Measurements from ENCODE around the gene UBE3D.
"Not testable (repeated sequence)": the region's sequence is repeated elsewhere in the genome, so short reads cannot be mapped to it uniquely, and the experiment has no call there.

Gene UBE3D

DNA sequence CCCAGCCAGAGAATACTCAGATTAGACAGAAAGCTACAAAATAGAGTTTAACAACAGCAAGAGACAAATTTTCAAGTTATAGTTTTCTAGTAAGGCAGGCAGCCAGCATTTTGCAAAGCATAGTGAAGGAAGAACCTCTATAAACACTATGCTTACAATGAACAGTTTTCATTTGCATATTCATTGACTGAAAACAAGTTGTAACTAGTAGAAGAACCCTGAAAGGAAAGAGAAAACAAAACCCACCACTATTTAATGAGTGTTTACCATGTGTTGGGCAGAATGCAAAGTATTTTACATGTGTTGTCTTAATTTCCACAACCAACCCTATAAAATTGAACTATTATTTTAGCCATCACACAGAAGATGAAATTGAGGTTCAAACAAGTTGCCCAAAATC, 196.1 kb downstream of the UBE3D start:
- no peak for DNase-seq (ENCODE audit: low spot score)

DNA sequence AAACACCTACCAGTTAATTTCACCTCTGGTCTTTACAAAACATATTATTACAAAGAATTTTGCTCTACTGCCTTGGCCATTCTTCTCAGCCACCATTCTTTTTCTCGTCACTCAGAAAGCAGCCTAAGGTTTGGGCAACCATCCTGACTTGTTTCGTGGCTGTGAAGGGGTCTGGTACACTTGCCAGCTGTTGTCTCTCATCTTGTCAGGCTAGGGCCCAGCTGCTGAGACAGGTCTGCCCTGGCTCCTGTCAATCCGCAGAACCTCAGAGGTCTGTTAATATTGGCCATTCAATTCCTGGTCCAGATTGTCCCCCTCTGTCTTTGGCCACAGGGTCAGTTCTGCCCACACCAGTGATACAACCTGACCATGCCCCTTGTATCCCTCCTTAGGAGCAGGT, 197.7 kb downstream of the UBE3D start:
- DNase-seq (ENCODE audit: low spot score), result no peak

DNA sequence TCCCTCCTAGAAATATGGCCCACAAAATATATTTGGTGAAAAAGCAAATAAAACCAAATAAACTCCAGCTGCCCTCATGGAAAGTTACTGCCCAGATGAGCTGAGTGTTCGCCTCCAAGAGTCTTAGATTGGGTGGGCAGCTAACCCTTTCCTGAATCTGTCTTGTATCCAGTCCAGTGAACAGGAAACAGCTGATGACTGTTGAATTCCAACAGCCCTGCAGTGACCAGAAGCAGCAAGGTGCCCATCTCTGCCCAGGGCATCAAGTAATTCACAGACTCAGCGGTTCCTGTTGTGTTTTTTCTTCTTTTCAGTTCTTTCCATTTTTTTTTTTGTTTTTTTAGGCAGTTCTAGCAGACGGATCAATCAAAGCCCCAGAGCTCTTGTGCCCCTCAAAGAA, 199.2 kb downstream of the UBE3D start:
- no peak for DNase-seq (ENCODE audit: low spot score)

DNA sequence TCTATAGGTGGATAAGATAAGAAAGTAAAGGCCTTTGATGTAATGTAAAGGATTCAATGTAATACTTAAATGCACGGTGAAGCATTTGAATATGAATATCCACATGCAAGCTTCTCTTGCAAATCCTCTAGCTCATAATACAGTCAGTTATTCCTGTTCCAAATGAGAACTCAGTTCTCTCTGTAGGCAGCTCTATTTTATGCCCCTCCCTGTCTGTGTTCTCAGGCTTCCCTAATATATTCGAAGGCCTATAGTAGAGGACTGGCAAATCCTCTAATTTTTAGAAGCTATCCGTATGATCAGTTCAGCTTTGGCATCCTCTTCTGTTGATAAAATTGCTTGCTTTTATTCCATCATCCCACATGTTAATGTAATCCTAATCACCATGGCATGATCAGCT, 200.2 kb downstream of the UBE3D start:
- no peak for DNase-seq (ENCODE audit: low spot score)

DNA sequence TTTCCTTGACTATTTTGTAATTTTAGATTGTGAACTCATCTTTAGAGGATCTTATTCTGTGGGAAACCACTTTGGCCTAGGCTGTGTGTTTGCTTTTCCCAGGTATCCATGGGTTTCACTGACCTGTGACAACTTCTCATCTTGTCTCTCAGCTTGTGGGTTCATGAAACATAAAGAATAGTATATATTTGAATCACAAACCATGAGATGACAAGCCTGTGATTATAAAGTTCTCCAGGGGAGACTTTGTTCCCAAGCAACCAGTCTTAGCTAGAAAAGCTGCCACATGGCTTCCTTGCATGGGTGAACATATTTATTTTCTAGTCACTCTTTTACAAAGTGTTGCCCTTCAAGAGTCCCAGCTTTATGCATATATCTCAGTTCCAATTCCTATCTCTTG, 201.9 kb downstream of the UBE3D start:
- no peak for DNase-seq (ENCODE audit: low spot score)

DNA sequence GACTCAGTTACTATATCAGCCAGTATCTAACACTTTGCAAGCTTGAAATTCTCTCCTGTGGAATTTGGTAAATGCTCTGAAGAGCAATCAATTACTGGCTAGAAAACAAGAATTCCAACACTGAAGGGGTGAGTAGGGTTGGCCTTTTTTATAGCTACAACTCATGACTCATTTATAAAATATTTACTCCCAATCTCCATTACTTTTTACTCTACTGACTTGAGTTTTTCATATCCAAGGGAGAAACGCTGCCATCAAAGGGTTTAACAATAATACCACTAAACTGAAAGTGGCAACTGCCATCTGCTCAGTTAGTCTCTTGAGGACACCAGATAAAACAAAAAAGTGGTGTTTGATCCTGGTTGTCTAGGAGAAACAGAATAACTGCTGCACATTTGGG, 203.1 kb downstream of the UBE3D start:
- no peak for DNase-seq (ENCODE audit: low spot score)

DNA sequence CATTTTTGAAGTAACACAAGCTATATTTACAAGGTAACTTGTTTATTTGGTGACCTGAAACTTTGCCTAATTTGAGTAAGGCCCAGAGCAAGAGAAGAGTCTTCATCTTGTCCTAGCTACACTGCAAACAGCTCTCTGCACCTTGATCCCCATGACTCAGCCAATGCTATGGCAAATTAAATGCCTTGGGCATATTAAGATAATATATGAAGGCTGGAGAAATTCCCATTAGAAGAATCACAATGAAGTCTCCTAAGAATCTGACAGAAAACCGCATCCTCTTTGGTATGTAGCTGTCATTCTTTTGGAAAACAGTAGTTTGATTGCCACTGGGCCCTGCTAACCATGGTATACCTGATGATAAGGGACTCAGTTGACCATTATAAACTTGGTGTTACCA, 204.5 kb downstream of the UBE3D start:
- no peak for DNase-seq (ENCODE audit: low spot score)

DNA sequence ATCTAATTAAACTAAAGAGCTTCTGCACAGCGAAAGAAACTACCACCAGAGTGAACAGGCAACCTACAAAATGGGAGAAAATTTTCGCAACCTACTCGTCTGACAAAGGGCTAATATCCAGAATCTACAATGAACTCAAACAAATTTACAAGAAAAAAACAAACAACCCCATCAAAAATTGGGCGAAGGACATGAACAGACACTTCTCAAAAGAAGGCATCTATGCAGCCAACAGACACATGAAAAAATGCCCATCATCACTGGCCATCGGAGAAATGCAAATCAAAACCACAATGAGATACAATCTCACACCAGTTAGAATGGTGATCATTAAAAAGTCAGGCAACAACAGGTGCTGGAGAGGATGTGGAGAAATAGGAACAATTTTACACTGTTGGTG, 209.6 kb downstream of the UBE3D start:
- DNase-seq (ENCODE audit: low spot score), result not testable (repeated sequence)

DNA sequence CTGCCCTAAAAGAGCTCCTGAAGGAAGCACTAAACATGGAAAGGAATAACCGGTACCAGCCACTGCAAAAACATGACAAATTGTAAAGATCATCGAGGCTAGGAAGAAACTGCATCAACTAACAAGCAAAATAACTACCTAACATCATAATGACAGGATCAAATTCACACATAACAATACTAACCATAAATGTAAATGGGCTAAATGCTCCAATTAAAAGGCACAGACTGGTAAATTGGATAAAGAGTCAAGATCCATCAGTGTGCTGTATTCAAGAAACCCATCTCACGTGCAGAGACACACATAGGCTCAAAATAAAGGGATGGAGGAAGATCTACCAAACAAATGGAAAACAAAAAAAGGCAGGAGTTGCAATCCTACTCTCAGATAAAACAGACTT, 212.7 kb downstream of the UBE3D start:
- not testable (repeated sequence) for DNase-seq (ENCODE audit: low spot score)

DNA sequence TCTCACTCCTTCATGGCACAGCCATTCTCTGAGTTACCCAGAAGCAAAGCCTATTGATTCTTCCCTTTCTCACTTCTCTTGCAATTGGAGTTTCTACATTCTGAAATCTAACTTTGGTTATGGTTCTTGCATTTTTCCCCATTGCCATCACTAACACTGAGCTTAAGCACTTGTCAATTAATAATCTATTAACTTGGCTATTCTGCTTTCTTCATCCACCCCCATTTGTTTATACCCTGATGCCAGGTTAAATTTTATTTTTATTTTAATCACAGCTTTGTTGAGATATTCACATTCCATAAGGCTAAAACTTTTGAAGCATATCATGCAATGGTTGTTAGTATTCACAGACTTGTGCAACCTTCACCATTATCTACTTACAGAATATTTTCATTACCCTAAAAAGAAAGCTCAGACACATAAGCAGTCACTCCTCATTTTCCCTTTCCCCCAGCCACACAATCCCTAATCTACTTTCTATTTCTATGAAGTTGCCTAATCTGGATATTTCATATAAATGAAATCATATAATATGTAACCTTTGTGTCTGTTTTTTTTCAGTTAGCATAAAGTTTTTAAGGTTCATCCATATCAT, 222.3 kb downstream of the UBE3D start:
- DNase-seq (ENCODE audit: low spot score), result no peak

DNA sequence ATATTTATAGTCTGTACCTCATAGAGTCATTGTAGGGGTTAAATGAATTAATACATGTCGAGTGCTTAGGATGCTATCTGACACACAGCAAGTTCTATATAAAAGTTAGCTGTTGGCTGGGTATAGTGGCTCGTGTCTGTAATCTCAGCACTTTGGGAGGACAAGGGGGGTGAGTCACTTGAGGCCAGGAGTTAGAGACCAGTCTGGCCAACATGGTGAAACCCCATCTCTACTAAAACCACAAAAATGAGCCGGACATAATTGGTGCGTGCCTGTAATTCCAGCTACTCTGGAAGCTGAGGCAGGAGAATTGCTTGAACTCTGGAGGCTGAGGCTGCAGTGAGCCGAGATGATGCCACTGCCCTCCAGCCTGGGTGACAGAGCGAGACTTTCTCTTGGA, 222.9 kb downstream of the UBE3D start:
- DNase-seq (ENCODE audit: low spot score), result no peak

All from hematopoietic multipotent progenitor cell treated with erythropoietin and hydrocortisone succinate and interleukin-3 and kit ligand, for 15 days (in vitro differentiated cells).